Natural killer cell (primary cell): Measurements from ENCODE around the gene POLDIP3. TPM values are rescaled to one million over a fixed set of nuclear protein-coding genes. Genes with fewer than 3 reads are reported as not detected.
A peak's percentile ranks its signal among the peaks of the same experiment; 100 is the strongest.

ENCODE experiments used
- ATAC-seq, 3 donors: fragments of 150-1000 bp in 2 of 3; fragments of 200-7000 bp in 1 of 3; cut with Tn5 transposase; 1 replicate in 1 of 3; 2 replicates in 2 of 3; pipeline ENCODE4 v1.10.0; 2021; ENCODE audit warnings: mild to moderate bottlenecking in 2 of 3, moderate library complexity in 2 of 3
- DNase-seq, 2 donors: peaks; one replicate each; pipeline versions ENCODE4 v3.0.0 to v3.0.0-alpha.2; 2013 to 2021; ENCODE audit warnings: mixed read lengths in 1 of 2
- H3K27ac ChIP-seq: one replicate; pipeline ENCODE4 v1.5.1; 2013; ENCODE audit warnings: mild to moderate bottlenecking, low read length
- H3K27me3 ChIP-seq: one replicate; pipeline ENCODE4 v1.6.1; 2013; ENCODE audit warnings: low read length; ENCODE audit not compliant: control insufficient read depth, insufficient read depth
- H3K36me3 ChIP-seq: one replicate; pipeline ENCODE4 v1.6.1; 2013; ENCODE audit warnings: low read length; ENCODE audit not compliant: control insufficient read depth, insufficient read depth
- H3K4me1 ChIP-seq: one replicate; pipeline ENCODE4 v1.6.1; 2013; ENCODE audit warnings: low read length; ENCODE audit not compliant: control insufficient read depth, insufficient read depth
- H3K4me3 ChIP-seq: one replicate; pipeline ENCODE4 v1.5.1; 2013; ENCODE audit warnings: low read length
- H3K9me3 ChIP-seq: one replicate; pipeline ENCODE4 v1.6.1; 2013; ENCODE audit warnings: low read length; ENCODE audit not compliant: control insufficient read depth, insufficient read depth
- H3K27ac Mint-ChIP-seq, 2 donors: one replicate each; pipeline ENCODE4 v1.8.0; 2022; ENCODE audit warnings: mild to moderate bottlenecking in 2 of 2, mixed read lengths in 2 of 2, moderate library complexity in 1 of 2
- H3K27me3 Mint-ChIP-seq, 2 donors: one replicate each; pipeline ENCODE4 v1.8.0; 2022; ENCODE audit warnings: low read depth in 2 of 2, mixed read lengths in 2 of 2
- H3K36me3 Mint-ChIP-seq: one replicate; pipeline ENCODE4 v1.8.0; 2022; ENCODE audit warnings: mixed read lengths
- H3K4me1 Mint-ChIP-seq, 2 donors: one replicate each; pipeline ENCODE4 v1.8.0; 2022; ENCODE audit warnings: mixed read lengths in 2 of 2
- H3K4me3 Mint-ChIP-seq: one replicate; pipeline ENCODE4 v1.8.0; 2022; ENCODE audit warnings: mild to moderate bottlenecking, moderate library complexity, mixed read lengths
- H3K9me3 Mint-ChIP-seq, 2 donors: one replicate each; pipeline ENCODE4 v1.8.0; 2022; ENCODE audit warnings: mixed read lengths in 2 of 2
- WGBS: methylation state at CpG from one replicate; pipeline ENCODE4 v1.1.7; 2013; ENCODE audit warnings: missing lambda C conversion rate; ENCODE audit not compliant: insufficient coverage; 5-methylcytosine and 5-hydroxymethylcytosine counted together
- intact Hi-C: fragments of 100-400 bp; cut with micrococcal nuclease; formaldehyde crosslinking; loops from one replicate; pipeline ENCODE4 v1.14.2; 2022
- total RNA-seq, 4 donors: library from RNA; stranded (reverse); fragments of 120-200 nt in 1 of 4; gene quantifications; one replicate each; pipeline versions ENCODE4 v1.2.3 to v1.2.4, GENCODE V29; 2013 to 2022
- TF ChIP-seq, protein P1 (sequence below): fragments of 200-600 bp; IDR thresholded peaks from one replicate; pipeline ENCODE4 v1.8.0; 2022; ENCODE audit warnings: antibody characterized with exemption

POLDIP3 gene, protein sequence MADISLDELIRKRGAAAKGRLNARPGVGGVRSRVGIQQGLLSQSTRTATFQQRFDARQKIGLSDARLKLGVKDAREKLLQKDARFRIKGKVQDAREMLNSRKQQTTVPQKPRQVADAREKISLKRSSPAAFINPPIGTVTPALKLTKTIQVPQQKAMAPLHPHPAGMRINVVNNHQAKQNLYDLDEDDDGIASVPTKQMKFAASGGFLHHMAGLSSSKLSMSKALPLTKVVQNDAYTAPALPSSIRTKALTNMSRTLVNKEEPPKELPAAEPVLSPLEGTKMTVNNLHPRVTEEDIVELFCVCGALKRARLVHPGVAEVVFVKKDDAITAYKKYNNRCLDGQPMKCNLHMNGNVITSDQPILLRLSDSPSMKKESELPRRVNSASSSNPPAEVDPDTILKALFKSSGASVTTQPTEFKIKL
- 10 to 100 TPM; 66.1 to 82.8 (median 70.8) TPM for total RNA-seq
- 37.5 TPM for total RNA-seq (2013)

GRCh38 chr22:42614312-42615091 lies at the start of gene POLDIP3:
Gene POLDIP3 (minus strand): TSS chr22:42614883. CDS start chr22:42614857, 26 bp downstream.
- H3K27me3 ChIP-seq, result no peaks in the 10 kb centered on the region
- DNase-seq (peak; percentile 99 to 100), ATAC-seq (peak; percentile 70 to 90 (median 74))
- intact Hi-C loops, result loop anchor here (1.0 to 5.0 kb wide), 3 partner anchors 34 to 573 kb away; partner anchors contain the start of genes CYB5R3, PACSIN2 and TTLL12
- no peaks in the 10 kb centered on the region for H3K9me3 ChIP-seq
- Mint-ChIP-seq H3K36me3 (no peaks in the 10 kb centered on the region), H3K27me3 (no peaks in the 10 kb centered on the region), H3K4me1 (peaks cover 34 to 52% of the 10 kb centered on the region in 2 donors), H3K9me3 (no peaks in the 10 kb centered on the region), H3K4me3 (peak within 1 kb of the TSS; percentile 97), H3K27ac (peak within 1 kb of the TSS; percentile 100)
- H3K36me3 ChIP-seq, result peaks cover 7% of the 10 kb centered on the region
- peak within 1 kb of the TSS; percentile 70 for H3K4me3 ChIP-seq
- peaks cover 44% of the 10 kb centered on the region for H3K4me1 ChIP-seq
- TF ChIP-seq, protein P1, sequence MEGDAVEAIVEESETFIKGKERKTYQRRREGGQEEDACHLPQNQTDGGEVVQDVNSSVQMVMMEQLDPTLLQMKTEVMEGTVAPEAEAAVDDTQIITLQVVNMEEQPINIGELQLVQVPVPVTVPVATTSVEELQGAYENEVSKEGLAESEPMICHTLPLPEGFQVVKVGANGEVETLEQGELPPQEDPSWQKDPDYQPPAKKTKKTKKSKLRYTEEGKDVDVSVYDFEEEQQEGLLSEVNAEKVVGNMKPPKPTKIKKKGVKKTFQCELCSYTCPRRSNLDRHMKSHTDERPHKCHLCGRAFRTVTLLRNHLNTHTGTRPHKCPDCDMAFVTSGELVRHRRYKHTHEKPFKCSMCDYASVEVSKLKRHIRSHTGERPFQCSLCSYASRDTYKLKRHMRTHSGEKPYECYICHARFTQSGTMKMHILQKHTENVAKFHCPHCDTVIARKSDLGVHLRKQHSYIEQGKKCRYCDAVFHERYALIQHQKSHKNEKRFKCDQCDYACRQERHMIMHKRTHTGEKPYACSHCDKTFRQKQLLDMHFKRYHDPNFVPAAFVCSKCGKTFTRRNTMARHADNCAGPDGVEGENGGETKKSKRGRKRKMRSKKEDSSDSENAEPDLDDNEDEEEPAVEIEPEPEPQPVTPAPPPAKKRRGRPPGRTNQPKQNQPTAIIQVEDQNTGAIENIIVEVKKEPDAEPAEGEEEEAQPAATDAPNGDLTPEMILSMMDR, result no peak
- WGBS, result under 1% methylated on average over 84 of the region's 85 CpGs
- H3K27ac ChIP-seq, result peak within 1 kb of the TSS; percentile 84

GRCh38 chr22:42661985-42662831 lies 47.5 kb upstream of the POLDIP3 start:
- Histone ChIP-seq H3K9me3 (no peaks in the 10 kb centered on the region), H3K4me3 (peak overlapping the region; percentile 53), H3K27ac (no peak overlapping the region), H3K27me3 (no peaks in the 10 kb centered on the region), H3K4me1 (peaks cover 13% of the 10 kb centered on the region), H3K36me3 (no peaks in the 10 kb centered on the region)
- no peaks in the 10 kb centered on the region for H3K9me3 Mint-ChIP-seq
- TF ChIP-seq, protein P1, result peak; percentile 82
- H3K27me3 Mint-ChIP-seq, result peaks cover 0 to 3% of the 10 kb centered on the region in 2 donors
- ATAC-seq, result peak; percentile 86 to 96 (median 90)
- WGBS, result 4% methylated on average over 68 of the region's 68 CpGs
- peak overlapping the region; percentile 66 for H3K4me3 Mint-ChIP-seq
- H3K4me1 Mint-ChIP-seq, result peaks cover 0 to 4% of the 10 kb centered on the region in 2 donors
- H3K27ac Mint-ChIP-seq, result peak overlapping the region in 1 of 2 donors; percentile 27
- no peaks in the 10 kb centered on the region for H3K36me3 Mint-ChIP-seq
- intact Hi-C loops, result loop anchor here (5.0 to 10.0 kb wide), 2 partner anchors 163 to 370 kb away; no protein-coding TSS in a partner anchor
- DNase-seq, result peak; percentile 78 to 85

DNA sequence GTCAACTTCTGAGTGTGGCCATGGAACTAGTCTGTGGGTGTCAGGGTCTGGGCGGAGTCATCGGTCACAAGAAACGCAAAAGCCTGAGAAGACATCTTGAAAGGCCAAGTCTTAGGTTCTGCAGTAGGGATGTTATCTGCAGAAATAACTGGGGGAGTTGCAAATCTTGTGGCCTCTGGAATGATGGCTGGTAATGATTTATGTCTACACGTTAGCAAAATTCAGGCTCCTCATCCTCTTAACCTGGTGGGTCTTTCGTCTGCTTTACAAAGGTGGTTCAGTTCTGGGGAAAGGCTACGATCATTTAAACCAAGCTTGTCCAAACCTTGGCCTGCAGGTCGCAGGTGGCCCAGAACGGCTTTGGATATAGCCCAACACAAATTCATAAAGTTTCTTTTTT lies 41.9 kb upstream of the POLDIP3 start:
- H3K9me3 Mint-ChIP-seq, result no peaks in the 10 kb centered on the region
- H3K4me1 Mint-ChIP-seq, result no peaks in the 10 kb centered on the region
- ATAC-seq (no peak), DNase-seq (no peak)
- no peaks in the 10 kb centered on the region for H3K27me3 ChIP-seq
- H3K27ac Mint-ChIP-seq, result no peak overlapping the region
- no peak overlapping the region for H3K27ac ChIP-seq
- H3K4me3 ChIP-seq, result no peak overlapping the region
- no peaks in the 10 kb centered on the region for H3K36me3 ChIP-seq
- no peaks in the 10 kb centered on the region for H3K9me3 ChIP-seq
- no peaks in the 10 kb centered on the region for H3K36me3 Mint-ChIP-seq
- no peak overlapping the region for H3K4me3 Mint-ChIP-seq
- H3K4me1 ChIP-seq, result peaks cover 3% of the 10 kb centered on the region
- intact Hi-C loops, result no loop called here
- WGBS, result 97% methylated on average over 6 of the region's 8 CpGs
- TF ChIP-seq, protein P1, result no peak
- H3K27me3 Mint-ChIP-seq, result no peaks in the 10 kb centered on the region
